ENCODE data around the gene KMT2C. TPM values are rescaled to one million over a fixed set of nuclear protein-coding genes. Genes with fewer than 3 reads are reported as not detected.

The KMT2C gene
- total and polyA plus RNA-seq, 10 donors = 5.3 to 147 (median 107) TPM

GRCh38 chr7:152185558-152185957 is 250.2 kb downstream of the KMT2C start:
- Histone ChIP-seq H3K36me3 (peaks cover 5 to 100% (median 75%) of the 10 kb centered on the region in 6 donors), H3K9me3 (no peaks in the 10 kb centered on the region), H3K27me3 (replicated peaks in 1 of 7) (no peaks in the 10 kb centered on the region), H3K4me3 (no peak overlapping the region), H3K27ac (no peak overlapping the region), H3K4me1 (no peaks in the 10 kb centered on the region)
- no peak for DNase-seq
- intact Hi-C loops (cut with DNase I; ENCODE audit: low total_unique reads) = no loop called here
- TF ChIP-seq POLR2AphosphoS5 (IDR thresholded peaks at IDR 0.05) (no peak), POLR2A (IDR thresholded peaks at IDR 0.05) (no peak)
- WGBS, 5 donors = 85 to 93% (median 91%) methylated on average over 4 of the region's 4 CpGs

GRCh38 chr7:152180587-152180986 is 255.2 kb downstream of the KMT2C start:
- 95 to 100% (median 100%) methylated on average over 1 of the region's 1 CpG for WGBS, 5 donors

GRCh38 chr7:152180048-152180447 is 255.8 kb downstream of the KMT2C start:
- TF ChIP-seq CTCF (IDR thresholded peaks at IDR 0.05 in 8 of 11, conservative IDR thresholded peaks at IDR 0.05 in 3 of 11) = no peak
- no peak for TF ChIP-seq POLR2A (IDR thresholded peaks at IDR 0.05)
- no peak for TF ChIP-seq POLR2AphosphoS5 (IDR thresholded peaks at IDR 0.05)
- Histone ChIP-seq H3K27ac (no peak overlapping the region), H3K9me3 (no peaks in the 10 kb centered on the region), H3K27me3 (replicated peaks in 1 of 7) (no peaks in the 10 kb centered on the region), H3K4me3 (no peak overlapping the region), H3K4me1 (no peaks in the 10 kb centered on the region), H3K36me3 (peaks cover 5 to 100% (median 86%) of the 10 kb centered on the region in 6 donors)
- 94 to 99% (median 96%) methylated on average over 5 of the region's 5 CpGs for WGBS, 5 donors
- intact Hi-C loops (cut with DNase I; ENCODE audit: low total_unique reads) = no loop called here
- DNase-seq = no peak

More at GRCh38 chr7:152180587-152180986, 255.2 kb downstream of the KMT2C start:
- no peak for DNase-seq
- no peaks in the 10 kb centered on the region for H3K27me3 ChIP-seq (replicated peaks in 1 of 7)
- H3K4me1 ChIP-seq = no peaks in the 10 kb centered on the region
- TF ChIP-seq CTCF (IDR thresholded peaks at IDR 0.05 in 8 of 11, conservative IDR thresholded peaks at IDR 0.05 in 3 of 11) = no peak
- TF ChIP-seq POLR2A (IDR thresholded peaks at IDR 0.05) = no peak
- no peak for TF ChIP-seq POLR2AphosphoS5 (IDR thresholded peaks at IDR 0.05)
- H3K9me3 ChIP-seq = no peaks in the 10 kb centered on the region
- no peak overlapping the region for H3K4me3 ChIP-seq
- no peak overlapping the region for H3K27ac ChIP-seq
- intact Hi-C loops (cut with DNase I; ENCODE audit: low total_unique reads) = no loop called here
- peaks cover 5 to 100% (median 88%) of the 10 kb centered on the region in 6 donors for H3K36me3 ChIP-seq

GRCh38 chr7:152178405-152179058 is 257.3 kb downstream of the KMT2C start:
- Histone ChIP-seq H3K4me3 (no peak overlapping the region), H3K27me3 (replicated peaks in 1 of 7) (no peaks in the 10 kb centered on the region), H3K36me3 (peaks cover 5 to 100% (median 77%) of the 10 kb centered on the region in 6 donors), H3K4me1 (no peaks in the 10 kb centered on the region), H3K27ac (no peak overlapping the region), H3K9me3 (no peaks in the 10 kb centered on the region)
- intact Hi-C loops (cut with DNase I; ENCODE audit: low total_unique reads) = no loop called here
- no peak for TF ChIP-seq POLR2A (IDR thresholded peaks at IDR 0.05)
- TF ChIP-seq POLR2AphosphoS5 (IDR thresholded peaks at IDR 0.05) = no peak
- TF ChIP-seq CTCF (IDR thresholded peaks at IDR 0.05 in 8 of 11, conservative IDR thresholded peaks at IDR 0.05 in 3 of 11) = no peak
- 86 to 94% (median 89%) methylated on average over 3 of the region's 3 CpGs for WGBS, 5 donors
- DNase-seq = no peak
